GM13976 (cell line): ENCODE data around the gene MALSU1.

Source experiments
- DNase-seq: peaks from one replicate; pipeline ENCODE4 v3.0.0; 2012; ENCODE audit warnings: low spot score
- CTCF ChIP-seq: IDR thresholded peaks from 2 replicates; pipeline ENCODE4 v1.5.1; 2012; ENCODE audit warnings: borderline replicate concordance, mild to moderate bottlenecking; ENCODE audit not compliant: insufficient read depth; ENCODE audit errors: extremely low read depth, missing control alignments, control extremely low read depth
- in situ Hi-C: fragments of 300-500 bp; cut with MboI; formaldehyde crosslinking; loops from one replicate; pipeline ENCODE4 v1.12.0; 2022; ENCODE audit warnings: low sequenced_read_pairs, mixed read lengths, inconsistent platforms; ENCODE audit not compliant: unreplicated experiment

Gene MALSU1

GRCh38 chr7:23356168-23356567 is 57.0 kb downstream of the MALSU1 start:
- TF ChIP-seq CTCF: no peak
- DNase-seq: no peak
- in situ Hi-C loops: no loop called here

DNA sequence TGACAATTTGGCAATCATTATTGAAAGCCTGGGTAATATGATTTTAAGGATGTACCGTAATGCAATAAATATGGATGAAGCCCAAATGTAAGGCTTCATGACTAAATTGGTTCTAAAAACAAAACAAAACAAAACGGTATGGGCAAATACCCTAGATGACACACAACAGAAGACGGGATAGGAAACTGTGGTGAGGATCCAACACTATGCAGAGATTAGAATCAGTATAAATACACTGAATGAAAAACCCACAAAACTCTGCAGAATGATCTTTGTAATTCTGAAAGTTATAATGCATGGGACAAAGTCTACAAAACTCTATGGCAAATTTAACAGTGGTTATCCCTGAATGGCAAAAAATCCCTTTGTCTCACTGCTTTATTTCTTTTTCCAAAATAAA is 57.6 kb downstream of the MALSU1 start:
- in situ Hi-C loops: no loop called here
- DNase-seq: no peak
- no peak for TF ChIP-seq CTCF

DNA sequence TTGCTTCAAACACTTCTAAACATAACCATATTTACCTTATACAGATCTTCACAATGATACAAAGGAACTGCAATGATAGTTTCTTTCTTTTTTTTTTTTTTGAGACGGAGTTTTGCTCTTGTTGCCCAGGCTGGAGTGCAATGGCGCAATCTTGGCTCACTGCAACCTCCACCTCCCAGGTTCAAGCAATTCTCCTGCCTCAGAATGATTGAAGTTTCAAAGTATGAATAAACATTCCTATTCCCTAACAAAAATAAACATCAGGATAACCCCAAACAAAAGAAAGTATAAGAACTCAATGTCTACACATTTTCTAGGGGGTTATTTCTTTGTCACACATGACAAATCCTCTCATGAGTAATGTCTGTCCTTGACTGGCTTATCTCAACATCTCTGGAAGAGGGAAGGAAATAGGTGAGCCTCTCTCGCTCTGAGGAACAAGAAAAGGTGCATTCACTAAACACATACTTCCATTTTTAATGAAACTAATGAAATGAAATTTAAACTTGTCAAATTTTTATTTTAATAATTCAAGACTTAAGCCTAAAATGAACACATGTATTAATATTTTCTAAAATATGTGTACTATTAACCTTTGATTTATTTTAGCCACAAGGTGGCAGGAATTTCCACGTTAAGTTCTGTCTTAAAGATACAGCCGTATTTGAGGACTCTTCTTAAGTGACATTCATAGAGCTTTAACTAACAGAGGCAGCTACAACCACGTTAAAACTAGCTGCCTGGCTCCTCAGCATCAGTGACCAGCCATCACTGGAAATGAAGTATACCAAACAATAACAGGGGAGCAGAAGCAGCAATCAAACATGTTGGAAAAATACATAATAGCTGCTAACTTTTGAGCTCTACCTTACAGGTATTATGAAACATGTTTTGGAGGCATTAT is 58.3 kb downstream of the MALSU1 start:
- no peak for TF ChIP-seq CTCF
- peak; percentile 36 for DNase-seq
- in situ Hi-C loops: no loop called here

GRCh38 chr7:23358152-23358674 is 59.1 kb downstream of the MALSU1 start:
- no peak for TF ChIP-seq CTCF
- no peak for DNase-seq
- in situ Hi-C loops: no loop called here
